CD14-positive monocyte (primary cell): ENCODE measurements around the gene PCYT2. TPM values are rescaled to one million over a fixed set of nuclear protein-coding genes. Genes with fewer than 3 reads are reported as not detected.

Experiments
- DNase-seq, 3 donors: peaks; one replicate each; pipeline ENCODE4 v3.0.0-alpha.2; 2011 to 2022
- H2AFZ ChIP-seq: 2 replicates; pipeline ENCODE4 v1.6.0; 2012; ENCODE audit warnings: mild to moderate bottlenecking, low read depth, low read length, inconsistent platforms; ENCODE audit not compliant: insufficient read depth, poor library complexity, severe bottlenecking
- H3K27ac ChIP-seq, 2 donors: 1 replicate in 1 of 2; 2 replicates in 1 of 2; pipeline ENCODE4 v1.5.1; 2012 to 2013; ENCODE audit warnings: low read length in 2 of 2, control low read depth in 1 of 2, inconsistent platforms in 1 of 2, low read depth in 1 of 2, mild to moderate bottlenecking in 1 of 2
- H3K27me3 ChIP-seq, 2 donors: one replicate each; pipeline versions ENCODE4 v1.6.0 to v1.6.1; 2011 to 2013; ENCODE audit warnings: low read length in 2 of 2; ENCODE audit not compliant: control insufficient read depth in 2 of 2, insufficient read depth in 2 of 2
- H3K36me3 ChIP-seq, 2 donors: replicated peaks in 1 of 2; 1 replicate in 1 of 2; 2 replicates in 1 of 2; pipeline versions ENCODE4 v1.5.1 to v1.6.1; 2012 to 2013; ENCODE audit warnings: low read length in 2 of 2, control low read depth in 1 of 2, inconsistent platforms in 1 of 2, mild to moderate bottlenecking in 1 of 2; ENCODE audit not compliant: insufficient read depth in 2 of 2, control insufficient read depth in 1 of 2
- H3K4me1 ChIP-seq, 2 donors: 1 replicate in 1 of 2; 2 replicates in 1 of 2; pipeline versions ENCODE4 v1.5.1 to v1.6.1; 2012 to 2013; ENCODE audit warnings: low read length in 2 of 2, control low read depth in 1 of 2, inconsistent platforms in 1 of 2, mild to moderate bottlenecking in 1 of 2, moderate library complexity in 1 of 2; ENCODE audit not compliant: insufficient read depth in 2 of 2, control insufficient read depth in 1 of 2
- H3K4me2 ChIP-seq: replicated peaks from 2 replicates; pipeline ENCODE3; 2012; ENCODE audit warnings: low read length, moderate library complexity, mild to moderate bottlenecking; ENCODE audit not compliant: poor library complexity, severe bottlenecking; ENCODE audit errors: extremely low read depth
- H3K4me3 ChIP-seq, 3 experiments: fragments of 200-600 bp in 1 of 3; sonication (generic) in 1 of 3; replicated peaks in 1 of 3; 1 replicate in 2 of 3; 2 replicates in 1 of 3; pipeline ENCODE4 v1.5.1; 2011 to 2013; ENCODE audit warnings: low read length in 3 of 3, mild to moderate bottlenecking in 3 of 3, control low read depth in 2 of 3, low read depth in 2 of 3, inconsistent platforms in 1 of 3, moderate library complexity in 1 of 3
- H3K79me2 ChIP-seq: 2 replicates; pipeline ENCODE4 v1.6.0; 2012; ENCODE audit warnings: mild to moderate bottlenecking, control low read depth, inconsistent platforms, low read length, moderate library complexity; ENCODE audit not compliant: insufficient read depth
- H3K9ac ChIP-seq: 2 replicates; pipeline ENCODE4 v1.6.0; 2017; ENCODE audit warnings: low read length, mild to moderate bottlenecking; ENCODE audit not compliant: insufficient read depth, poor library complexity, severe bottlenecking
- H3K9me3 ChIP-seq, 2 donors: replicated peaks in 1 of 2; 1 replicate in 1 of 2; 2 replicates in 1 of 2; pipeline versions ENCODE4 v1.5.1 to v1.6.1; 2012 to 2013; ENCODE audit warnings: low read length in 2 of 2, control low read depth in 1 of 2; ENCODE audit not compliant: control insufficient read depth in 1 of 2, insufficient read depth in 1 of 2
- H4K20me1 ChIP-seq: 2 replicates; pipeline ENCODE4 v1.6.0; 2012; ENCODE audit warnings: mild to moderate bottlenecking, low read length, control low read depth, moderate library complexity; ENCODE audit not compliant: insufficient read depth
- H3K27ac Mint-ChIP-seq, 7 donors: one replicate each; pipeline ENCODE4 v1.8.0; 2020; ENCODE audit warnings: mild to moderate bottlenecking in 7 of 7, mixed read lengths in 7 of 7, moderate library complexity in 6 of 7, inconsistent platforms in 2 of 7
- H3K27me3 Mint-ChIP-seq, 3 donors: one replicate each; pipeline ENCODE4 v1.8.0; 2021 to 2022; ENCODE audit warnings: low read depth in 3 of 3, mild to moderate bottlenecking in 3 of 3, mixed read lengths in 3 of 3, moderate library complexity in 3 of 3, inconsistent platforms in 1 of 3
- H3K36me3 Mint-ChIP-seq, 2 donors: one replicate each; pipeline ENCODE4 v1.8.0; 2020; ENCODE audit warnings: mixed read lengths in 2 of 2, inconsistent platforms in 1 of 2, mild to moderate bottlenecking in 1 of 2
- H3K4me1 Mint-ChIP-seq: one replicate; pipeline ENCODE4 v1.8.0; 2020; ENCODE audit warnings: mild to moderate bottlenecking, mixed read lengths
- H3K4me3 Mint-ChIP-seq, 2 donors: one replicate each; pipeline ENCODE4 v1.8.0; 2020; ENCODE audit warnings: mild to moderate bottlenecking in 2 of 2, mixed read lengths in 2 of 2, moderate library complexity in 1 of 2
- H3K9me3 Mint-ChIP-seq, 7 donors: one replicate each; pipeline ENCODE4 v1.8.0; 2020 to 2022; ENCODE audit warnings: mixed read lengths in 7 of 7, mild to moderate bottlenecking in 6 of 7, moderate library complexity in 6 of 7, inconsistent platforms in 2 of 7
- WGBS: methylation state at CpG from one replicate; pipeline ENCODE4 v1.1.5; 2013; ENCODE audit warnings: missing lambda C conversion rate; ENCODE audit not compliant: insufficient coverage; 5-methylcytosine and 5-hydroxymethylcytosine counted together
- intact Hi-C, 2 donors: fragments of 100-400 bp; cut with micrococcal nuclease; formaldehyde crosslinking; loops; one replicate each; pipeline versions ENCODE4 v1.15.0 to v1.15.1; 2023
- polyA plus RNA-seq, 3 donors: library from polyadenylated mRNA; depleted of rRNA in 1 of 3; unstranded in 2 of 3; stranded (reverse) in 1 of 3; fragments of 300-500 nt in 2 of 3; fragments of >200 nt in 1 of 3; fragmentation: Illumina TruSeq in 2 of 3; gene quantifications; 1 replicate in 2 of 3; 2 replicates in 1 of 3; pipeline ENCODE4 v1.2.3, GENCODE V29; 2012 to 2021
- TF ChIP-seq, protein P1 (sequence below): fragments of 200-600 bp; IDR thresholded peaks from one replicate; pipeline ENCODE4 v1.8.0; 2022; ENCODE audit warnings: antibody characterized with exemption, mild to moderate bottlenecking

PCYT2 gene
- polyA plus RNA-seq, 3 donors = 10.7 to 14.5 (median 11.0) TPM

DNA sequence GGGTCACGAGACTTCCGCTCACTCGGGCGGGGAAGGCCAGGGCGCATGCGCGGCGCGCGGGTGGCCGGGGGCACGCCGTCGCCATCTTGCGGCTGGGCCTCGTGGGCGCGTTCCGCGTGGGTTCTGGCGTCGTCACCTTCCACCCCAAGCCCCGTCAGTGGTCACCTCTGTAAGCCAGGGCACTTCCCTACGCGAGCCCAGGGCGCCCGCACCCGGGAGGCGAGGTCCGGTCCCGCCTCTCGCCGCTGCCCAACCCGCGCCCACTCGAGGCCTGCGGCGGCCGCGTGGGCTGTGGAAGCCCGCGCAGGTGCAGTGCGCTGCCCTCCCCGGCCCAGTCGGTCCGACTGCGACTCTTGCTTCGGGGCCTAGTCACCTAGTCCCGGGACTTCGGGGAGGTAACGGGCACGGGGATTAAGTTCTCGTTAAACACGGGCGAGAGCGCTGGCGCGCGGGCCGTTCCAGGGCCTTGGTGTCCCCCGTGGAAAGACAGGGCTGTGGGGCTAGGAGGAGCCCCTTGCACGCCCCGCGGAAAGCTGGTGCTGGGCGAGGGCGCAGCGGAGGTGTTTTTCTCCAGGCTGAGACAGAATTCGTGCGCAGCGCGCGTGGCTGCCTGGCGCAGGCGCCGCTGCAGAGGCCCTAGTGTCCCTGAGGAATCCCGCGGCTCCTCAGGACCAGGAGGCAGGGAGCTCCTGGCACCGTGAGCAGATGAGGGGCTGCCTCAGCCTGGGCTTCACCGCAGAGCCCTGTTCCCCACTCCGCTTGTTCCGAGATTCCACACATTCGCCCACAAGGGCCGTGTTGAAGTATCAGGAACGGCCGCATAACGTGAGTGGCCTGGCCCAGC is 39.6 kb downstream of the PCYT2 start:
- Histone ChIP-seq H2AFZ (peak overlapping the region; percentile 96), H3K36me3 (peaks cover 21 to 24% of the 10 kb centered on the region in 2 donors), H4K20me1 (peaks cover 40% of the 10 kb centered on the region), H3K9me3 (no peaks in the 10 kb centered on the region), H3K4me2 (peak overlapping the region; percentile 93), H3K79me2 (peaks cover 48% of the 10 kb centered on the region), H3K4me3 (peak overlapping the region; percentile 59 to 89 (median 62)), H3K9ac (peak overlapping the region; percentile 99), H3K27ac (peak overlapping the region; percentile 77 to 99), H3K4me1 (peaks cover 34 to 53% of the 10 kb centered on the region in 2 donors), H3K27me3 (no peaks in the 10 kb centered on the region)
- Mint-ChIP-seq H3K27me3 (no peaks in the 10 kb centered on the region), H3K36me3 (peaks cover 13 to 28% of the 10 kb centered on the region in 2 donors), H3K4me3 (peak overlapping the region; percentile 79 to 89), H3K27ac (peak overlapping the region; percentile 87 to 93 (median 89)), H3K4me1 (peaks cover 31% of the 10 kb centered on the region), H3K9me3 (no peaks in the 10 kb centered on the region)
- intact Hi-C loops = loop anchor here (1.0 to 5.0 kb wide), 4 partner anchors 10 to 56 kb away; partner anchors contain the start of genes MCRIP1 (in 2 of the 2) and MAFG (in 1 of the 2)
- peak; percentile 90 to 95 (median 93) for DNase-seq
- WGBS = under 1% methylated on average over 86 of the region's 86 CpGs
- TF ChIP-seq, protein P1, sequence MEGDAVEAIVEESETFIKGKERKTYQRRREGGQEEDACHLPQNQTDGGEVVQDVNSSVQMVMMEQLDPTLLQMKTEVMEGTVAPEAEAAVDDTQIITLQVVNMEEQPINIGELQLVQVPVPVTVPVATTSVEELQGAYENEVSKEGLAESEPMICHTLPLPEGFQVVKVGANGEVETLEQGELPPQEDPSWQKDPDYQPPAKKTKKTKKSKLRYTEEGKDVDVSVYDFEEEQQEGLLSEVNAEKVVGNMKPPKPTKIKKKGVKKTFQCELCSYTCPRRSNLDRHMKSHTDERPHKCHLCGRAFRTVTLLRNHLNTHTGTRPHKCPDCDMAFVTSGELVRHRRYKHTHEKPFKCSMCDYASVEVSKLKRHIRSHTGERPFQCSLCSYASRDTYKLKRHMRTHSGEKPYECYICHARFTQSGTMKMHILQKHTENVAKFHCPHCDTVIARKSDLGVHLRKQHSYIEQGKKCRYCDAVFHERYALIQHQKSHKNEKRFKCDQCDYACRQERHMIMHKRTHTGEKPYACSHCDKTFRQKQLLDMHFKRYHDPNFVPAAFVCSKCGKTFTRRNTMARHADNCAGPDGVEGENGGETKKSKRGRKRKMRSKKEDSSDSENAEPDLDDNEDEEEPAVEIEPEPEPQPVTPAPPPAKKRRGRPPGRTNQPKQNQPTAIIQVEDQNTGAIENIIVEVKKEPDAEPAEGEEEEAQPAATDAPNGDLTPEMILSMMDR = peak; percentile 38

- no peaks in the 10 kb centered on the region for H3K9me3 Mint-ChIP-seq
- H3K4me1 Mint-ChIP-seq = peaks cover 32% of the 10 kb centered on the region
- no peaks in the 10 kb centered on the region for H3K27me3 ChIP-seq
- intact Hi-C loops = loop anchor here (1.0 to 5.0 kb wide), 4 partner anchors 10 to 56 kb away; partner anchors contain the start of genes MCRIP1 (in 2 of the 2) and MAFG (in 1 of the 2)
- peaks cover 34 to 53% of the 10 kb centered on the region in 2 donors for H3K4me1 ChIP-seq
- H3K9ac ChIP-seq = peak within 1 kb of the TSS; percentile 99
- peaks cover 46% of the 10 kb centered on the region for H4K20me1 ChIP-seq
- H3K4me2 ChIP-seq = peak within 1 kb of the TSS; percentile 93
- peak within 1 kb of the TSS; percentile 87 to 95 (median 91) for H3K27ac Mint-ChIP-seq
- H2AFZ ChIP-seq = peak within 1 kb of the TSS; percentile 96
- peaks cover 52% of the 10 kb centered on the region for H3K79me2 ChIP-seq
- peak within 1 kb of the TSS; percentile 88 to 99 for H3K27ac ChIP-seq
- TF ChIP-seq, protein P1 = no peak
- H3K27me3 Mint-ChIP-seq = no peaks in the 10 kb centered on the region
- no peak for DNase-seq
- peak within 1 kb of the TSS; percentile 84 to 91 for H3K4me3 Mint-ChIP-seq
- peak within 1 kb of the TSS; percentile 89 to 98 (median 94) for H3K4me3 ChIP-seq
- under 1% methylated on average over 53 of the region's 64 CpGs for WGBS
- H3K9me3 ChIP-seq = no peaks in the 10 kb centered on the region
- peaks cover 13 to 28% of the 10 kb centered on the region in 2 donors for H3K36me3 Mint-ChIP-seq
- H3K36me3 ChIP-seq = peaks cover 21 to 24% of the 10 kb centered on the region in 2 donors
Observed at GRCh38 chr17:81870981-81871386, 40.2 kb downstream of the PCYT2 start, which contains the start of gene ARHGDIA. Gene ARHGDIA (minus strand): TSS chr17:81871337. CDS start chr17:81869930, 1,407 bp downstream.
